Measurements from ENCODE around the gene SOCS7. TPM values are rescaled to one million over a fixed set of nuclear protein-coding genes. Genes with fewer than 3 reads are reported as not detected.

SOCS7 gene
- total and polyA plus RNA-seq, 2 experiments from 2014 or later = 5.0 to 29.2 TPM

GRCh38 chr17:38395090-38395489 is 43.4 kb downstream of the SOCS7 start:
- H3K27me3 ChIP-seq (ENCODE audit: insufficient read depth) = no peaks in the 10 kb centered on the region
- peaks cover 23% of the 10 kb centered on the region for H3K36me3 ChIP-seq (ENCODE audit: insufficient read depth)
- peaks cover 2% of the 10 kb centered on the region for H3K27me3 Mint-ChIP-seq (ENCODE audit: insufficient read depth, low read depth, poor library complexity)
- no peak overlapping the region for H3K27ac Mint-ChIP-seq
- H4K20me1 ChIP-seq (replicated peaks; ENCODE audit: insufficient read depth) = no peaks in the 10 kb centered on the region; the same call in none of the 2 replicates
- no peak overlapping the region for H3K4me2 ChIP-seq
- DNase-seq (ENCODE audit: low spot score) = no peak
- no peaks in the 10 kb centered on the region for H3F3A ChIP-seq (replicated peaks; ENCODE audit: low read depth)
- H2AFZ ChIP-seq = no peak overlapping the region
- no peak overlapping the region for H3K4me3 Mint-ChIP-seq
- H3K36me3 Mint-ChIP-seq (ENCODE audit: low read depth) = peaks cover 46% of the 10 kb centered on the region
- no peak overlapping the region for H3K27ac ChIP-seq (ENCODE audit: low read depth)
- no peaks in the 10 kb centered on the region for H3K4me1 ChIP-seq (ENCODE audit: insufficient read depth)
- TF ChIP-seq ZNF462 (CRISPR knock-in tag; IDR thresholded peaks at IDR 0.05) = no peak
- no peaks in the 10 kb centered on the region for H3K9me3 Mint-ChIP-seq
- no peaks in the 10 kb centered on the region for H3K9me2 ChIP-seq (ENCODE audit: insufficient read depth)
- no peaks in the 10 kb centered on the region; the same call in 1 of the 2 replicates for H3K79me2 ChIP-seq (replicated peaks; ENCODE audit: insufficient read depth)
- no peak for ATAC-seq
- no peaks in the 10 kb centered on the region; the same call in 2 of the 3 replicates for H3K4me1 Mint-ChIP-seq
- H3K4me3 ChIP-seq = no peak overlapping the region

GRCh38 chr17:38397227-38397626 is 45.6 kb downstream of the SOCS7 start:
- H3K9me2 ChIP-seq (ENCODE audit: insufficient read depth) = no peaks in the 10 kb centered on the region
- no peak overlapping the region for H3K4me3 ChIP-seq
- Mint-ChIP-seq H3K9me3 (no peaks in the 10 kb centered on the region), H3K36me3 (ENCODE audit: low read depth) (peaks cover 67% of the 10 kb centered on the region), H3K27ac (no peak overlapping the region), H3K4me1 (peaks cover 6% of the 10 kb centered on the region; the same call in 2 of the 3 replicates), H3K4me3 (no peak overlapping the region), H3K27me3 (ENCODE audit: insufficient read depth, low read depth, poor library complexity) (peaks cover 2% of the 10 kb centered on the region)
- no peaks in the 10 kb centered on the region for H3F3A ChIP-seq (replicated peaks; ENCODE audit: low read depth)
- no peak overlapping the region for H3K27ac ChIP-seq (ENCODE audit: low read depth)
- no peak overlapping the region for H2AFZ ChIP-seq
- H3K4me1 ChIP-seq (ENCODE audit: insufficient read depth) = no peaks in the 10 kb centered on the region
- H3K4me2 ChIP-seq = no peak overlapping the region
- H3K79me2 ChIP-seq (replicated peaks; ENCODE audit: insufficient read depth) = no peaks in the 10 kb centered on the region
- no peaks in the 10 kb centered on the region for H3K27me3 ChIP-seq (ENCODE audit: insufficient read depth)
- DNase-seq (ENCODE audit: low spot score) (no peak), ATAC-seq (no peak)
- no peaks in the 10 kb centered on the region; the same call in none of the 2 replicates for H4K20me1 ChIP-seq (replicated peaks; ENCODE audit: insufficient read depth)
- peaks cover 23% of the 10 kb centered on the region for H3K36me3 ChIP-seq (ENCODE audit: insufficient read depth)
- TF ChIP-seq ETS1 (IDR thresholded peaks at IDR 0.05) (no peak), ZNF462 (CRISPR knock-in tag; IDR thresholded peaks at IDR 0.05) (no peak), EZH2phosphoT487 (IDR thresholded peaks at IDR 0.05; ENCODE audit: unreplicated experiment) (no peak), CREB1 (CRISPR knock-in tag; IDR thresholded peaks at IDR 0.05; ENCODE audit: low read depth) (no peak), STAT1 (IDR thresholded peaks at IDR 0.05; ENCODE audit: unreplicated experiment) (no peak)
